Measurements from ENCODE around the gene KRTAP9-7. TPM values are rescaled to one million over a fixed set of nuclear protein-coding genes. Genes with fewer than 3 reads are reported as not detected.
A peak's percentile ranks its signal among the peaks of the same experiment; 100 is the strongest.

KRTAP9-7 gene
- total RNA-seq, 2 experiments from 2014 or later: not detected

GRCh38 chr17:41311111-41311510 lies 35.6 kb downstream of the KRTAP9-7 start:
- Histone ChIP-seq H3K36me3 (ENCODE audit: insufficient read depth, low read length) (no peaks in the 10 kb centered on the region), H3K9me3 (ENCODE audit: control insufficient read depth in 1 of 2, insufficient read depth in 1 of 2, low read length in 2 of 2) (no peaks in the 10 kb centered on the region), H3K4me1 (ENCODE audit: insufficient read depth, low read length) (peaks cover 55% of the 10 kb centered on the region), H3K4me3 (ENCODE audit: low read length) (no peak overlapping the region), H3K27me3 (ENCODE audit: control insufficient read depth in 1 of 2, insufficient read depth in 2 of 2, low read length in 2 of 2) (no peaks in the 10 kb centered on the region), H3K27ac (ENCODE audit: low read depth in 1 of 2, low read length in 2 of 2) (no peak overlapping the region)
- CTCF ChIA-PET: no interaction called here
- H3K4me1 Mint-ChIP-seq (ENCODE audit: low read depth): peaks cover 65% of the 10 kb centered on the region
- no peak overlapping the region for H3K4me3 Mint-ChIP-seq
- ATAC-seq (ENCODE audit: poor library complexity) (no peak), DNase-seq (no peak)
- intact Hi-C loops (cut with DNase I, micrococcal nuclease): no loop called here
- H3K27ac Mint-ChIP-seq: peak overlapping the region; percentile 98
- TF ChIP-seq, protein P1, sequence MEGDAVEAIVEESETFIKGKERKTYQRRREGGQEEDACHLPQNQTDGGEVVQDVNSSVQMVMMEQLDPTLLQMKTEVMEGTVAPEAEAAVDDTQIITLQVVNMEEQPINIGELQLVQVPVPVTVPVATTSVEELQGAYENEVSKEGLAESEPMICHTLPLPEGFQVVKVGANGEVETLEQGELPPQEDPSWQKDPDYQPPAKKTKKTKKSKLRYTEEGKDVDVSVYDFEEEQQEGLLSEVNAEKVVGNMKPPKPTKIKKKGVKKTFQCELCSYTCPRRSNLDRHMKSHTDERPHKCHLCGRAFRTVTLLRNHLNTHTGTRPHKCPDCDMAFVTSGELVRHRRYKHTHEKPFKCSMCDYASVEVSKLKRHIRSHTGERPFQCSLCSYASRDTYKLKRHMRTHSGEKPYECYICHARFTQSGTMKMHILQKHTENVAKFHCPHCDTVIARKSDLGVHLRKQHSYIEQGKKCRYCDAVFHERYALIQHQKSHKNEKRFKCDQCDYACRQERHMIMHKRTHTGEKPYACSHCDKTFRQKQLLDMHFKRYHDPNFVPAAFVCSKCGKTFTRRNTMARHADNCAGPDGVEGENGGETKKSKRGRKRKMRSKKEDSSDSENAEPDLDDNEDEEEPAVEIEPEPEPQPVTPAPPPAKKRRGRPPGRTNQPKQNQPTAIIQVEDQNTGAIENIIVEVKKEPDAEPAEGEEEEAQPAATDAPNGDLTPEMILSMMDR (IDR thresholded peaks at IDR 0.05): no peak
- H3K9me3 Mint-ChIP-seq: peaks cover 2% of the 10 kb centered on the region
- POLR2A ChIA-PET: no interaction called here
- peaks cover 7% of the 10 kb centered on the region for H3K36me3 Mint-ChIP-seq (ENCODE audit: low read depth)
- no peaks in the 10 kb centered on the region for H3K27me3 Mint-ChIP-seq

- Histone ChIP-seq H3K4me3 (ENCODE audit: low read length) (no peak within 1 kb of the TSS), H3K4me1 (ENCODE audit: insufficient read depth, low read length) (peaks cover 18% of the 10 kb centered on the region), H3K9me3 (ENCODE audit: control insufficient read depth in 1 of 2, insufficient read depth in 1 of 2, low read length in 2 of 2) (no peaks in the 10 kb centered on the region), H3K27me3 (ENCODE audit: control insufficient read depth in 1 of 2, insufficient read depth in 2 of 2, low read length in 2 of 2) (no peaks in the 10 kb centered on the region), H3K36me3 (ENCODE audit: insufficient read depth, low read length) (no peaks in the 10 kb centered on the region), H3K27ac (ENCODE audit: low read depth in 1 of 2, low read length in 2 of 2) (no peak within 1 kb of the TSS)
- H3K36me3 Mint-ChIP-seq (ENCODE audit: low read depth): no peaks in the 10 kb centered on the region
- DNase-seq (no peak), ATAC-seq (ENCODE audit: poor library complexity) (no peak)
- TF ChIP-seq, protein P1 (IDR thresholded peaks at IDR 0.05): no peak
- intact Hi-C loops (cut with DNase I, micrococcal nuclease): no loop called here
- H3K27me3 Mint-ChIP-seq: no peaks in the 10 kb centered on the region
- no peak within 1 kb of the TSS for H3K4me3 Mint-ChIP-seq
- peaks cover 9% of the 10 kb centered on the region for H3K9me3 Mint-ChIP-seq
- ChIA-PET POLR2A (no interaction called here), CTCF (no interaction called here)
- no peak within 1 kb of the TSS for H3K27ac Mint-ChIP-seq
- peaks cover 26% of the 10 kb centered on the region for H3K4me1 Mint-ChIP-seq (ENCODE audit: low read depth)
Measured at GRCh38 chr17:41315204-41315794, 39.8 kb downstream of the KRTAP9-7 start, which contains the start of gene KRTAP17-1. Gene KRTAP17-1, minus strand, starts transcription at chr17:41315710. Its CDS starts 60 bp downstream, at chr17:41315650.

DNA sequence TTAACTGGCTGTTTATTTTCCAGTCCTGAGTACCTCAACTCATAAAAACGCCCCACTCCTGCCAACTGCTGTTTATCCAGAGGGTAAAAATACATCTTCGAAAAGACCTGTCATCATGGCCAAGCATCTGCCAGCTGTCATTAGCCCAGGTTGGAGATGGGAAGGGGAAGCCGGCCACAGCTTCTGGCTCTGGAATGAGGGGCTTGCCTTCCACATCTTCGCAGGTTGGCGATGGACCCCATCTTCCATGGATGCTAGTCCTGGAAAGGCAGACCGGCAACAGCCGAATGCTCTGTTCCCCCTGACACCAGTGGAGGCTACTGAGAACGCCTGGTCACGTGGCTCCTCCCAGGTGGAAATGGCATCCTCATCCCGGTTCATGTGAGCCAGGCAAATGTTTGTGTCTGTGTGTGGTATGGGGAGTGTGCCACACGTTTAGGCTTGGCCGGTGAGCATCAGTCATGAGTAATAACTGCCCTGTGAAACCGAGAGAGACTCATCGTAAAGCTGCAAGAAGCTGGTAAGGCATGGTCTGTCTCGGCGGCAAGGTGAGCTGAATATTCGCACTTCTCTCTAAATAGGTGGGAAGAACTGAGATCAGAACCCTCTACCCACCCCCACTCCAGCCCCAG lies 40.4 kb downstream of the KRTAP9-7 start:
- DNase-seq: no peak
- no peaks in the 10 kb centered on the region for H3K36me3 Mint-ChIP-seq (ENCODE audit: low read depth)
- ATAC-seq (ENCODE audit: poor library complexity): no peak
- CTCF ChIA-PET: no interaction called here
- H3K36me3 ChIP-seq (ENCODE audit: insufficient read depth, low read length): no peaks in the 10 kb centered on the region
- POLR2A ChIA-PET: no interaction called here
- no peak overlapping the region for H3K4me3 ChIP-seq (ENCODE audit: low read length)
- H3K27ac ChIP-seq (ENCODE audit: low read depth in 1 of 2, low read length in 2 of 2): no peak overlapping the region
- H3K27me3 Mint-ChIP-seq: no peaks in the 10 kb centered on the region
- peaks cover 9% of the 10 kb centered on the region for H3K9me3 Mint-ChIP-seq
- H3K4me1 Mint-ChIP-seq (ENCODE audit: low read depth): peaks cover 24% of the 10 kb centered on the region
- H3K4me1 ChIP-seq (ENCODE audit: insufficient read depth, low read length): peaks cover 12% of the 10 kb centered on the region
- H3K9me3 ChIP-seq (ENCODE audit: control insufficient read depth in 1 of 2, insufficient read depth in 1 of 2, low read length in 2 of 2): no peaks in the 10 kb centered on the region
- H3K27me3 ChIP-seq (ENCODE audit: control insufficient read depth in 1 of 2, insufficient read depth in 2 of 2, low read length in 2 of 2): no peaks in the 10 kb centered on the region
- TF ChIP-seq, protein P1 (IDR thresholded peaks at IDR 0.05): no peak
- H3K27ac Mint-ChIP-seq: no peak overlapping the region
- intact Hi-C loops (cut with DNase I, micrococcal nuclease): no loop called here
- no peak overlapping the region for H3K4me3 Mint-ChIP-seq
